SK-N-SH treated with all-trans-retinoic acid at 6 μM for 48 hours (cell line): ENCODE data around the gene PPIC.
"Not testable (repeated sequence)": the region's sequence is repeated elsewhere in the genome, so short reads cannot be mapped to it uniquely, and the experiment has no call there.

ENCODE experiments used
- ARNTL ChIP-seq: fragments of 450-650 bp; formaldehyde crosslinking; IDR thresholded peaks from 2 replicates; pipeline ENCODE4 v1.5.0; 2020; ENCODE audit warnings: low read depth, mild to moderate bottlenecking, moderate library complexity, borderline replicate concordance
- CREB5 ChIP-seq: fragments of 250-450 bp; sonication (Bioruptor Pico); IDR thresholded peaks from 2 replicates; pipeline ENCODE4 v1.5.1; 2020; ENCODE audit warnings: low read depth, mild to moderate bottlenecking, moderate library complexity
- CSDC2 ChIP-seq: fragments of 250-450 bp; sonication (Bioruptor Pico); IDR thresholded peaks from 2 replicates; pipeline ENCODE4 v1.5.0; 2020; ENCODE audit warnings: mild to moderate bottlenecking, moderate library complexity
- ESRRG ChIP-seq: fragments of 250-450 bp; sonication (Bioruptor Pico); IDR thresholded peaks from 2 replicates; pipeline ENCODE4 v1.6.1; 2021; ENCODE audit warnings: mild to moderate bottlenecking
- PATZ1 ChIP-seq: fragments of 250-450 bp; sonication (Bioruptor Pico); IDR thresholded peaks from 2 replicates; pipeline ENCODE4 v1.8.0; 2020; ENCODE audit warnings: mild to moderate bottlenecking, moderate library complexity, borderline replicate concordance
- POU6F1 ChIP-seq: fragments of 250-450 bp; sonication (Bioruptor Pico); IDR thresholded peaks from 2 replicates; pipeline ENCODE4 v1.8.0; 2021; ENCODE audit warnings: low read depth, mild to moderate bottlenecking, moderate library complexity, borderline replicate concordance
- PPARA ChIP-seq: fragments of 250-450 bp; sonication (Bioruptor Pico); IDR thresholded peaks from 2 replicates; pipeline ENCODE4 v1.5.0; 2020; ENCODE audit warnings: mild to moderate bottlenecking, borderline replicate concordance
- RARB ChIP-seq: fragments of 250-450 bp; sonication (Bioruptor Pico); IDR thresholded peaks from 2 replicates; pipeline ENCODE4 v1.8.0; 2021; ENCODE audit warnings: mild to moderate bottlenecking, moderate library complexity
- ZFP30 ChIP-seq: fragments of 450-650 bp; formaldehyde crosslinking; IDR thresholded peaks from 2 replicates; pipeline ENCODE4 v1.5.0; 2022; ENCODE audit warnings: mild to moderate bottlenecking, moderate library complexity
- ZNF8 ChIP-seq: fragments of 450-650 bp; formaldehyde crosslinking; IDR thresholded peaks from 2 replicates; pipeline ENCODE4 v1.5.0; 2020; ENCODE audit warnings: mild to moderate bottlenecking, moderate library complexity

- TF ChIP-seq CREB5 (CRISPR knock-in tag); PATZ1; ESRRG (CRISPR knock-in tag); RARB; ZNF8 (CRISPR knock-in tag); ARNTL (CRISPR knock-in tag); ZFP30 (CRISPR knock-in tag); CSDC2 (CRISPR knock-in tag); POU6F1 (CRISPR knock-in tag); PPARA (CRISPR knock-in tag): not testable (repeated sequence)
These were observed 62.8 kb downstream of the PPIC start for GRCh38 chr5:122973759-122974158.
